ENCODE measurements around the gene SERPING1.

GRCh38 chr11:57659669-57660068 is 62.2 kb downstream of the SERPING1 start:
- TF ChIP-seq GPBP1L1 (CRISPR knock-in tag; IDR thresholded peaks at IDR 0.05) (no peak), CEBPB (IDR thresholded peaks at IDR 0.05; ENCODE audit: borderline replicate concordance, low read depth, low read length) (no peak), GMEB2 (CRISPR knock-in tag; IDR thresholded peaks at IDR 0.05; ENCODE audit: low read depth) (no peak), ZNF274 (CRISPR knock-in tag; IDR thresholded peaks at IDR 0.05) (no peak), ZSCAN21 (CRISPR knock-in tag; IDR thresholded peaks at IDR 0.05; ENCODE audit: borderline replicate concordance) (no peak)
